ENCODE measurements around the gene LYSMD3. TPM values are rescaled to one million over a fixed set of nuclear protein-coding genes. Genes with fewer than 3 reads are reported as not detected.
"Not testable (repeated sequence)": the region's sequence is repeated elsewhere in the genome, so short reads cannot be mapped to it uniquely, and the experiment has no call there.

LYSMD3 gene
- total and polyA plus RNA-seq, 10 of the 15 experiments (the other 5 are each of a cell fraction or from before 2014, with no cell fraction given) = 3.9 to 22.5 (median 12.6) TPM

DNA sequence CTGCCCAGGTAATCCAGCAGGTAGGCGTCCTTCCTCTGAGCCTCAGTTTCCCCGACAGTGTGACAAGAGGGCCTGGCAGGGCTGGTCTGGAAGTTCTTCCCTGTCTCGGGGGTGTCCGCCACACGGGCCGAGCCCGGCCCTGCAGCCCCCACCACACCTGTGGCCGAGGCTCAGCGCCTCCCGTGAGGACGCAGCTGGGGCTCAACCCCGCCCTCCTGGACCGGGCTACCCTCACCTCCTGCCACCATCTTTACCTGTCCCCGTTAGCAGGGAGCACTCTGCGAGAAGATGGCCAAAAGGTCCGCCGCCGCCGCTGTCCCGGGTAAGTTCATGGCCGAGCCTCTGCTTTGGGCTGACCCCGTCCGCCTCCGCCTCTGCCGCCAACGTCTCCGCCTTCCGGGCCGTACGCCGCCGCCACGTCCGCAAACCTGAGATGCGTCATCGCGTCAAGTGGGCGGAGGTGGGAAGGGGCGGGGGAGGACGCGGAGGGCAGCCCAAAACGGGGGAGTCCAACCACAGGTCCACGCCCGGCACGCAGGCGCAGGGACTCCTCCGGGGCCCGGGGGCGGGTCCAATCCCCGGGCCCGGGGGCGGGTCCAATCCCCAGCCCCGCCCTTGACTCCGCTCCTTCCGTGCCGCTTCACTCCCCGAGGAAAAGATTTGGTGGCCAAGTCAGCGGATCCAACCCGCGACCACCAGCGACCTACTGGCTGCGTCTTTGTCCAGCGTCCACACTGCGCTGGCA lies at the start of gene LYSMD3 (continued):
- TF ChIP-seq NRF1 (conservative IDR thresholded peaks at IDR 0.05; ENCODE audit: low read depth, low read length) (peak; percentile 78), DPF2 (IDR thresholded peaks at IDR 0.05) (peak; percentile 65), HDAC2 (IDR thresholded peaks at IDR 0.05) (no peak), SUPT20H (IDR thresholded peaks at IDR 0.05; ENCODE audit: borderline replicate concordance, control insufficient read depth, low read depth, low read length) (no peak)

- H3K27me3 ChIP-seq (replicated peaks in 1 of 2; ENCODE audit: control insufficient read depth in 2 of 2, insufficient read depth in 2 of 2, low read length in 1 of 2); BruUV-seq (replicated peaks); in situ Hi-C loops (cut with MboI); POLR2A ChIA-PET; H2AFZ ChIP-seq (ENCODE audit: control insufficient read depth, low read depth, low read length); RAD21 ChIA-PET (ENCODE audit: unreplicated experiment); H3K79me2 ChIP-seq (ENCODE audit: control insufficient read depth, insufficient read depth, low read length); ATAC-seq; H3K27ac ChIP-seq (ENCODE audit: control insufficient read depth, insufficient read depth); CTCF ChIA-PET; SMC1A ChIA-PET (ENCODE audit: uncharacterized antibody, unreplicated experiment); H3K9ac ChIP-seq (ENCODE audit: control insufficient read depth, insufficient read depth, low read length); FAIRE-seq; H3K4me2 ChIP-seq (ENCODE audit: control insufficient read depth, insufficient read depth); H4K20me1 ChIP-seq (ENCODE audit: control insufficient read depth, insufficient read depth); DNase-seq (ENCODE audit: low read depth, low spot score); H3K4me1 ChIP-seq (ENCODE audit: control insufficient read depth, insufficient read depth, low read length); intact Hi-C loops (cut with micrococcal nuclease; ENCODE audit: unreplicated experiment); H3K9me3 ChIP-seq (replicated peaks; ENCODE audit: control insufficient read depth, insufficient read depth, low read length); H3K4me3 ChIP-seq; H3K36me3 ChIP-seq (ENCODE audit: control insufficient read depth in 2 of 2, insufficient read depth in 2 of 2, low read length in 1 of 2): not testable (repeated sequence)
- 50% methylated on average over 3 of the region's 3 CpGs for WGBS (ENCODE audit: insufficient coverage, insufficient replicate concordance, low lambda C conversion rate, missing lambda C conversion rate)
Measured at GRCh38 chr5:90576566-90576965, 47.2 kb upstream of the LYSMD3 start.

DNA sequence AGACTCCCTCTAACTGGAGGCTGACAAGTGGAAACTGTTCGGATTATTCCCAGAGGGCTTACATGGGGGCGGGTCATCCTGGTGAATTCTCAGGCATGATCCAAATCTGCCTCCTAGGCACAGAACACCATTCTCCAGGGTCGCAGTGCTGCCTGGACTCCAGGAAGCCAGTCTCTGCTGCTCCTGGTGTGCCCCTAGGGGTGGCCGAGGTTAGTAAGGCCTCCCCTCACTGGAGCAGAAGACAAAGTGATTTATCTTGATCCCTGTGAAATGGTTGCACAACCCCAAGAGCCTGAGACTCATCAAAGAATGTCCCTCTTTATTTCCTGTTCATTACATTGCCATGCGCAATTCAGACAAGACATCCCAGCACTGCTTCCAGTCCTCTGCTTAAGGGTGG lies 46.3 kb upstream of the LYSMD3 start:
- in situ Hi-C loops (cut with MboI) (no loop called here), intact Hi-C loops (cut with micrococcal nuclease; ENCODE audit: unreplicated experiment) (no loop called here)
- TF ChIP-seq NFIC (IDR thresholded peaks at IDR 0.05; ENCODE audit: low read depth, low read length) (no peak), SMAD5 (IDR thresholded peaks at IDR 0.05; ENCODE audit: low read depth) (no peak), KAT2A (conservative IDR thresholded peaks at IDR 0.05; ENCODE audit: control insufficient read depth, low read depth, low read length) (no peak), PML (IDR thresholded peaks at IDR 0.05; ENCODE audit: low read length) (no peak), ATF7 (IDR thresholded peaks at IDR 0.05; ENCODE audit: low read depth) (no peak), RUNX3 (IDR thresholded peaks at IDR 0.05; ENCODE audit: low read length) (no peak), SUPT20H (IDR thresholded peaks at IDR 0.05; ENCODE audit: borderline replicate concordance, control insufficient read depth, low read depth, low read length) (no peak), ZNF217 (IDR thresholded peaks at IDR 0.05) (no peak)
- TF ChIP-seq, protein P1, sequence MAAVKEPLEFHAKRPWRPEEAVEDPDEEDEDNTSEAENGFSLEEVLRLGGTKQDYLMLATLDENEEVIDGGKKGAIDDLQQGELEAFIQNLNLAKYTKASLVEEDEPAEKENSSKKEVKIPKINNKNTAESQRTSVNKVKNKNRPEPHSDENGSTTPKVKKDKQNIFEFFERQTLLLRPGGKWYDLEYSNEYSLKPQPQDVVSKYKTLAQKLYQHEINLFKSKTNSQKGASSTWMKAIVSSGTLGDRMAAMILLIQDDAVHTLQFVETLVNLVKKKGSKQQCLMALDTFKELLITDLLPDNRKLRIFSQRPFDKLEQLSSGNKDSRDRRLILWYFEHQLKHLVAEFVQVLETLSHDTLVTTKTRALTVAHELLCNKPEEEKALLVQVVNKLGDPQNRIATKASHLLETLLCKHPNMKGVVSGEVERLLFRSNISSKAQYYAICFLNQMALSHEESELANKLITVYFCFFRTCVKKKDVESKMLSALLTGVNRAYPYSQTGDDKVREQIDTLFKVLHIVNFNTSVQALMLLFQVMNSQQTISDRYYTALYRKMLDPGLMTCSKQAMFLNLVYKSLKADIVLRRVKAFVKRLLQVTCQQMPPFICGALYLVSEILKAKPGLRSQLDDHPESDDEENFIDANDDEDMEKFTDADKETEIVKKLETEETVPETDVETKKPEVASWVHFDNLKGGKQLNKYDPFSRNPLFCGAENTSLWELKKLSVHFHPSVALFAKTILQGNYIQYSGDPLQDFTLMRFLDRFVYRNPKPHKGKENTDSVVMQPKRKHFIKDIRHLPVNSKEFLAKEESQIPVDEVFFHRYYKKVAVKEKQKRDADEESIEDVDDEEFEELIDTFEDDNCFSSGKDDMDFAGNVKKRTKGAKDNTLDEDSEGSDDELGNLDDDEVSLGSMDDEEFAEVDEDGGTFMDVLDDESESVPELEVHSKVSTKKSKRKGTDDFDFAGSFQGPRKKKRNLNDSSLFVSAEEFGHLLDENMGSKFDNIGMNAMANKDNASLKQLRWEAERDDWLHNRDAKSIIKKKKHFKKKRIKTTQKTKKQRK (IDR thresholded peaks at IDR 0.05; ENCODE audit: low read depth, low read length) = no peak
- TF ChIP-seq, protein P2, sequence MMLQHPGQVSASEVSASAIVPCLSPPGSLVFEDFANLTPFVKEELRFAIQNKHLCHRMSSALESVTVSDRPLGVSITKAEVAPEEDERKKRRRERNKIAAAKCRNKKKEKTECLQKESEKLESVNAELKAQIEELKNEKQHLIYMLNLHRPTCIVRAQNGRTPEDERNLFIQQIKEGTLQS (IDR thresholded peaks at IDR 0.05; ENCODE audit: borderline replicate concordance, extremely low read depth, low read depth, low read length) = no peak

More for the DNA sequence above, 46.3 kb upstream of the LYSMD3 start:
- no peak for DNase-seq (ENCODE audit: low read depth, low spot score)
- no peak overlapping the region for H3K4me3 ChIP-seq
- H3K27ac ChIP-seq (ENCODE audit: control insufficient read depth, insufficient read depth) = no peak overlapping the region
- BruUV-seq (replicated peaks) = no TSS peak
- 60% methylated on average over 5 of the region's 5 CpGs for WGBS (ENCODE audit: insufficient coverage, insufficient replicate concordance, low lambda C conversion rate, missing lambda C conversion rate)
- POLR2A ChIA-PET = no interaction called here
- ATAC-seq = no peak
- H3K79me2 ChIP-seq (ENCODE audit: control insufficient read depth, insufficient read depth, low read length) = no peaks in the 10 kb centered on the region
- RAD21 ChIA-PET (ENCODE audit: unreplicated experiment) = no interaction called here
- no peak overlapping the region for H3K4me2 ChIP-seq (ENCODE audit: control insufficient read depth, insufficient read depth)
- no peaks in the 10 kb centered on the region for H3K36me3 ChIP-seq (ENCODE audit: control insufficient read depth in 2 of 2, insufficient read depth in 2 of 2, low read length in 1 of 2)
- no peak overlapping the region for H2AFZ ChIP-seq (ENCODE audit: control insufficient read depth, low read depth, low read length)
- H3K9me3 ChIP-seq (replicated peaks; ENCODE audit: control insufficient read depth, insufficient read depth, low read length) = no peaks in the 10 kb centered on the region; the same call in 2 of the 3 replicates
- H4K20me1 ChIP-seq (ENCODE audit: control insufficient read depth, insufficient read depth) = no peaks in the 10 kb centered on the region
- FAIRE-seq = no peak
- H3K4me1 ChIP-seq (ENCODE audit: control insufficient read depth, insufficient read depth, low read length) = no peaks in the 10 kb centered on the region
- CTCF ChIA-PET = no interaction called here
- H3K27me3 ChIP-seq (replicated peaks in 1 of 2; ENCODE audit: control insufficient read depth in 2 of 2, insufficient read depth in 2 of 2, low read length in 1 of 2) = no peaks in the 10 kb centered on the region
- no peak overlapping the region for H3K9ac ChIP-seq (ENCODE audit: control insufficient read depth, insufficient read depth, low read length)
- SMC1A ChIA-PET (ENCODE audit: uncharacterized antibody, unreplicated experiment) = interaction anchor here (1.0 kb wide), 1 partner anchor 9 kb away, joined by 3 read pairs; no protein-coding TSS in a partner anchor
